DOHH2 (cell line): ENCODE data around the gene CASP9.
"Not testable (repeated sequence)": the region's sequence is repeated elsewhere in the genome, so short reads cannot be mapped to it uniquely, and the experiment has no call there.

Experiments
- H3F3A ChIP-seq: fragments of 200-600 bp; sonication (generic), shearing (Covaris generic); 2 replicates; pipeline ENCODE4 v1.6.0; 2016; ENCODE audit warnings: antibody characterized with exemption, mild to moderate bottlenecking; ENCODE audit not compliant: control insufficient read depth, insufficient read depth
- H3K27ac ChIP-seq: fragments of 200-600 bp; sonication (generic); 2 replicates; pipeline ENCODE4 v1.5.1; 2014; ENCODE audit warnings: low read depth, mild to moderate bottlenecking, low read length, moderate library complexity
- H3K27me3 ChIP-seq: fragments of 200-600 bp; sonication (generic); 2 replicates; pipeline ENCODE4 v1.6.1; 2014; ENCODE audit warnings: mild to moderate bottlenecking, low read length, mixed read lengths; ENCODE audit not compliant: control insufficient read depth
- H3K36me3 ChIP-seq: fragments of 200-600 bp; sonication (generic); 2 replicates; pipeline ENCODE4 v1.6.1; 2014; ENCODE audit warnings: mild to moderate bottlenecking, low read length, moderate library complexity, mixed read lengths; ENCODE audit not compliant: control insufficient read depth
- H3K4me1 ChIP-seq: fragments of 200-600 bp; sonication (generic); 2 replicates; pipeline ENCODE4 v1.6.1; 2014; ENCODE audit warnings: mild to moderate bottlenecking, low read length, mixed read lengths; ENCODE audit not compliant: control insufficient read depth
- H3K4me2 ChIP-seq: fragments of 200-600 bp; sonication (generic); 2 replicates; pipeline ENCODE4 v1.6.0; 2014; ENCODE audit warnings: mild to moderate bottlenecking, low read length, moderate library complexity
- H3K4me3 ChIP-seq: fragments of 200-600 bp; sonication (generic); 2 replicates; pipeline ENCODE4 v1.5.1; 2014; ENCODE audit warnings: mild to moderate bottlenecking, low read length, mixed read lengths
- H3K79me2 ChIP-seq: fragments of 200-600 bp; sonication (generic); 2 replicates; pipeline ENCODE4 v1.6.1; 2014; ENCODE audit warnings: mild to moderate bottlenecking, low read length, mixed read lengths; ENCODE audit not compliant: control insufficient read depth
- H3K9me2 ChIP-seq: fragments of 200-600 bp; sonication (generic); replicated peaks from 2 replicates; pipeline ENCODE4 v1.6.1; 2014; ENCODE audit warnings: mild to moderate bottlenecking, low read length, mixed read lengths; ENCODE audit not compliant: control insufficient read depth
- H3K9me3 ChIP-seq: fragments of 200-600 bp; sonication (generic); 2 replicates; pipeline ENCODE4 v1.6.1; 2014; ENCODE audit warnings: antibody characterized with exemption, low read length, mixed read lengths; ENCODE audit not compliant: control insufficient read depth, insufficient read depth
- H4K20me1 ChIP-seq: fragments of 200-600 bp; sonication (generic); 2 replicates; pipeline ENCODE4 v1.6.0; 2014; ENCODE audit warnings: low read depth, mild to moderate bottlenecking, antibody characterized with exemption, low read length, moderate library complexity; ENCODE audit not compliant: control insufficient read depth, insufficient read depth
- EZH2phosphoT487 ChIP-seq: fragments of 200-600 bp; sonication (generic); IDR thresholded peaks from 2 replicates; pipeline ENCODE4 v1.6.1; 2017; ENCODE audit warnings: borderline replicate concordance, mild to moderate bottlenecking, antibody characterized with exemption, low read length, moderate library complexity, mixed read lengths
- TF ChIP-seq, protein P1 (sequence below): fragments of 200-600 bp; sonication (generic); IDR thresholded peaks from one replicate; pipeline ENCODE4 v1.5.1; 2014; ENCODE audit warnings: antibody characterized with exemption, mild to moderate bottlenecking, low read depth, low read length; ENCODE audit not compliant: poor library complexity, severe bottlenecking

CASP9 gene

DNA sequence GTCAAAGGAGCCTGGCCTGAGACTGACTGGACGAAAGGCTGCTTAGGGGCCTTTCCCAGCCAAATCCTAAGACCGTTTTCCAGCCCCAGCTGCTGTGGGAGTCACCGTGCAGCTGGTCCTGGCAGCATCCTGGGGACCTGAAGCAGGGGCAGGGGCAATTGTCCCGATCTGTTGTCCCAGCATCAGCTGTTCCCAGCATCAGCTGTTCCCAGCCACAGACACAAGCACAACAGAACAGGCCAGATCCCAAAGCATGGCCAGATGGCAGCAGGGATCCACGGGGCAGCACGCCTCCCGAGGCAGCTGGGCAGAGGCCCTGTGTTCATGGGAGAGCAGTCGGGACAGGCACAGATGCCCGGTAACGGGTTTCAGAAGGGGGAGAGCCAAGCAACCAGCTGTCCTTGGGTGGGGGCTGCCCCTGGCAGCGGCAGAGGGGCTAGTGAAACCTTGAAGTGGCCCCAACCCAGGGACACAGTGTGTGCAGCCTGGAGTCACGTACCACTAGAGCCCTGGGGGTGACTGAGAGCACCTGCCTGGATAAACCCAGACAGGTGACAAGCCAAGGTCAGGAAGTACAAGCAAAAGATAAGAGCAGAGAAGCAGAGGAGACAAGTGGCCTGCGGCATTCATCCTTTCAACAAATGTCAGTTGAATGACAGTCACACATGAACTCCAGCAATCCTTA, 34.8 kb downstream of the CASP9 start:
- Histone ChIP-seq H4K20me1 (no peaks in the 10 kb centered on the region), H3K4me2 (no peak overlapping the region)
- TF ChIP-seq, protein P1, sequence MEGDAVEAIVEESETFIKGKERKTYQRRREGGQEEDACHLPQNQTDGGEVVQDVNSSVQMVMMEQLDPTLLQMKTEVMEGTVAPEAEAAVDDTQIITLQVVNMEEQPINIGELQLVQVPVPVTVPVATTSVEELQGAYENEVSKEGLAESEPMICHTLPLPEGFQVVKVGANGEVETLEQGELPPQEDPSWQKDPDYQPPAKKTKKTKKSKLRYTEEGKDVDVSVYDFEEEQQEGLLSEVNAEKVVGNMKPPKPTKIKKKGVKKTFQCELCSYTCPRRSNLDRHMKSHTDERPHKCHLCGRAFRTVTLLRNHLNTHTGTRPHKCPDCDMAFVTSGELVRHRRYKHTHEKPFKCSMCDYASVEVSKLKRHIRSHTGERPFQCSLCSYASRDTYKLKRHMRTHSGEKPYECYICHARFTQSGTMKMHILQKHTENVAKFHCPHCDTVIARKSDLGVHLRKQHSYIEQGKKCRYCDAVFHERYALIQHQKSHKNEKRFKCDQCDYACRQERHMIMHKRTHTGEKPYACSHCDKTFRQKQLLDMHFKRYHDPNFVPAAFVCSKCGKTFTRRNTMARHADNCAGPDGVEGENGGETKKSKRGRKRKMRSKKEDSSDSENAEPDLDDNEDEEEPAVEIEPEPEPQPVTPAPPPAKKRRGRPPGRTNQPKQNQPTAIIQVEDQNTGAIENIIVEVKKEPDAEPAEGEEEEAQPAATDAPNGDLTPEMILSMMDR = no peak
- no peak for TF ChIP-seq EZH2phosphoT487

DNA sequence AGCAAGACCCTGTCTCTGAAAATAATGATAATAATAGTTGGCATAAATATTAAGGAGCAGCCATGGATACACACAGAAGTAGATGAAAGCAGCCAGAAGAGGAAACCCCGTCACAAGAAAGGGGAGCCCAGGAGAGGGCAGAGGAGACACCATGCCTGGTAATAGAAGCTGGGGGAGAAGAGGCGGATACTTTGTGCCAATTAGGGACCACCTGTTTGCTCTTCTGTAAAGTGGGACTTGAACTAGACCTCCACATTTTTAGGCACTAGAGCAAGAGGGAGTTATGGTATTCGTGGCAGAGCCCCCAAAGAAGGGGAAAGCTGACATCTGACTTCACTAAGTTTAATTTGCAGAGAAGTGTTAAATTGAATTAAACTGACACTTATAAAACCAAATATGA, 35.6 kb downstream of the CASP9 start:
- Histone ChIP-seq H3K27me3 (no peaks in the 10 kb centered on the region), H3K36me3 (no peaks in the 10 kb centered on the region), H3K4me2 (no peak overlapping the region), H3K4me1 (no peaks in the 10 kb centered on the region), H3F3A (no peaks in the 10 kb centered on the region), H4K20me1 (no peaks in the 10 kb centered on the region), H3K9me2 (no peaks in the 10 kb centered on the region), H3K79me2 (no peaks in the 10 kb centered on the region), H3K27ac (no peak overlapping the region), H3K9me3 (no peaks in the 10 kb centered on the region), H3K4me3 (no peak overlapping the region)
- TF ChIP-seq, protein P1 = no peak
- no peak for TF ChIP-seq EZH2phosphoT487

More for the DNA sequence above, 34.8 kb downstream of the CASP9 start:
- no peak overlapping the region for H3K4me3 ChIP-seq
- no peaks in the 10 kb centered on the region for H3K79me2 ChIP-seq
- H3K27ac ChIP-seq = no peak overlapping the region
- H3K27me3 ChIP-seq = no peaks in the 10 kb centered on the region
- H3K36me3 ChIP-seq = no peaks in the 10 kb centered on the region
- H3K9me3 ChIP-seq = no peaks in the 10 kb centered on the region
- no peaks in the 10 kb centered on the region for H3K4me1 ChIP-seq
- H3K9me2 ChIP-seq = no peaks in the 10 kb centered on the region
- no peaks in the 10 kb centered on the region for H3F3A ChIP-seq

DNA sequence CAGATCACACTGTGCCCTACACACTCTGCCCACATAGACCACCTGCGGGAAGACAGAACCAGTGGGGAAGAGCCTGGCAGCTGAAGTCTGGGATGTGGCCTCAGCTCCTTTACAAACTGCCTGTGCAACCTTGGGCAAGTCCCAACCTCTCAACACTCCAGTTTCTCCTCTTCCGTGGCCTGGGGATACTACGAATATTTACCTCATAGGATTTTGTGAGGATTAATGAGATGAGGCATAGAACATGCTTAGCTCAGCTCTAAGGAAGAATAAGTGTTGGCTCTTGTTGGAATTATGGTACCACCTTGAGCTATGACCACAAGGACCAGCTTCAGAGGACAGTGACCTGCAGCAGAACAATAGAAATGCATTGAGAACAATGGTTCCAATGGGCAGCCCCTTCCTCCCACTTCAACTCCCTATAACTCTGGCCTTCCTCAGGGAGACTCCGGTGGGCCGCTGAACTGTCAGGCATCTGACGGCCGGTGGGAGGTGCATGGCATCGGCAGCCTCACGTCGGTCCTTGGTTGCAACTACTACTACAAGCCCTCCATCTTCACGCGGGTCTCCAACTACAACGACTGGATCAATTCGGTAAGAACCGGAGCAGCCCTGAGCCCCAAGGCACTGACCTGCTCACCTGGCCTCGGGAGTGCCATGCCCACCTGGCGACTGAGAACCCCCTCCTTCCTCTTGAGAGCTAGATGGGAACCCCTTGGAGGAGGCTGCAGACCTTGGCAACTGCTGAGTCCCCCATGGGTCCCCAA, 37.0 kb downstream of the CASP9 start:
- H3K4me1 ChIP-seq, H3K9me3 ChIP-seq, H3K27me3 ChIP-seq, H3K4me2 ChIP-seq, H3K27ac ChIP-seq, H3K79me2 ChIP-seq, H3K9me2 ChIP-seq, H4K20me1 ChIP-seq, H3F3A ChIP-seq, H3K4me3 ChIP-seq, H3K36me3 ChIP-seq: not testable (repeated sequence)

DNA sequence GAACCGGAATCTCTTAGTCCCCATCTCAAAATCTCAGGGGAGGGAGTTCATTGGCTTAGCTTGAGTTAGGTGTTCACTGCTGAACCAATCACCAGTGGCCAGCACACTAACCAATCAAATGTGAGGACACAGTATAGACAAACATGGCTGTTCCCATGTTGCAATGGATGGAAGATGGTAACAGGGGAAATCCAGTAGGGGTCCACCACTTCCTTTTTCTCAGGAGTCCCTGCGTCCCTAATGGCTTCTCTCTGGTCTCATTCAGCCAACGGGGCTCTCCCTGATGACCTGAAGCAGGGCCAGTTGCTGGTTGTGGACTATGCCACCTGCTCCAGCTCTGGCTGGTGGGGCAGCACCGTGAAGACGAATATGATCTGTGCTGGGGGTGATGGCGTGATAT, 38.4 kb downstream of the CASP9 start:
- Histone ChIP-seq H3K36me3 (no peaks in the 10 kb centered on the region), H3F3A (no peaks in the 10 kb centered on the region), H3K9me2 (no peaks in the 10 kb centered on the region), H3K9me3 (no peaks in the 10 kb centered on the region), H3K79me2 (no peaks in the 10 kb centered on the region), H3K4me3 (no peak overlapping the region), H3K4me2 (no peak overlapping the region), H3K4me1 (no peaks in the 10 kb centered on the region), H3K27ac (no peak overlapping the region), H3K27me3 (no peaks in the 10 kb centered on the region), H4K20me1 (no peaks in the 10 kb centered on the region)
- no peak for TF ChIP-seq EZH2phosphoT487
- TF ChIP-seq, protein P1 = no peak

DNA sequence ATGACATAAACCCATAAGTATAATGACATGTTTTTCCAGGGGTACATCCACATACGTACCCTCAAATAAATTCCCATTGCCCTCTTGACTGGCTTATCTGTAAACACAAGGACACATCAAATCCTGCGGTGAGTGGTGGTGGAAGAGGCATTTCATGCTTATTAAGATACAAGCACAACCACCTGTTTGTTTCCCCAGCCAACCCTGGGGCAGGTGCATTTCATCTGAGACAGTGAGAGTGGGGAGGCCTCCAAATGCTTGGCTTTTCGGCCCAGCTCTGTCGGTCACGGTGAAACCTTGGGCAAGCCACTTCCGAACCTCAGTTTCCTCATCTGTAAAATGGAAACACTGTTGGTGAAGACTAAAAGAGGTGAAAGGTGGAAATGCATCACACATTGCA, 39.6 kb downstream of the CASP9 start:
- H3F3A ChIP-seq, H3K36me3 ChIP-seq, H3K9me2 ChIP-seq, H3K4me3 ChIP-seq, H3K4me1 ChIP-seq, H3K27me3 ChIP-seq, H3K79me2 ChIP-seq, H3K9me3 ChIP-seq, H4K20me1 ChIP-seq, H3K4me2 ChIP-seq, H3K27ac ChIP-seq: not testable (repeated sequence)
